Coronary artery (tissue), 2 donors: ENCODE results near the gene NUMA1.

Source experiments
- DNase-seq: peaks from one replicate; pipeline ENCODE4 v3.0.0-alpha.2; 2017; ENCODE audit warnings: low spot score
- H3K27ac ChIP-seq, 2 donors: fragments of 200-600 bp; sonication (generic); one replicate each; pipeline ENCODE4 v1.5.1; 2016 to 2019
- H3K4me3 ChIP-seq: fragments of 200-600 bp; sonication (generic); 2 replicates; pipeline ENCODE4 v1.5.1; 2016; ENCODE audit warnings: mild to moderate bottlenecking, moderate library complexity
- CTCF ChIP-seq: fragments of 200-600 bp; sonication (generic); IDR thresholded peaks from one replicate; pipeline ENCODE4 v1.5.1; 2019; ENCODE audit warnings: antibody characterized with exemption

The NUMA1 gene

GRCh38 chr11:71992136-71992730 lies 88.1 kb downstream of the NUMA1 start:
- no peak for DNase-seq
- no peak overlapping the region for H3K27ac ChIP-seq
- no peak for TF ChIP-seq CTCF
- no peak overlapping the region for H3K4me3 ChIP-seq

- Histone ChIP-seq H3K4me3 (no peak overlapping the region), H3K27ac (no peak overlapping the region)
- no peak for DNase-seq
- no peak for TF ChIP-seq CTCF
These were observed 88.8 kb downstream of the NUMA1 start for GRCh38 chr11:71991494-71991893.

- H3K27ac ChIP-seq: no peak overlapping the region
- no peak for DNase-seq
- TF ChIP-seq CTCF: no peak
- H3K4me3 ChIP-seq: no peak overlapping the region
These were observed 89.6 kb downstream of the NUMA1 start for GRCh38 chr11:71990701-71991100.

- DNase-seq: no peak
- H3K27ac ChIP-seq: peak overlapping the region in 1 of 2 donors; percentile 64
- H3K4me3 ChIP-seq: no peak overlapping the region
- no peak for TF ChIP-seq CTCF
These were observed 92.3 kb downstream of the NUMA1 start for GRCh38 chr11:71988050-71988449.

- no peak for DNase-seq
- TF ChIP-seq CTCF: no peak
- no peak overlapping the region for H3K4me3 ChIP-seq
- peak overlapping the region in 1 of 2 donors; percentile 64 for H3K27ac ChIP-seq
These were observed 92.8 kb downstream of the NUMA1 start for GRCh38 chr11:71987521-71987920.

GRCh38 chr11:71986131-71986530 lies 94.2 kb downstream of the NUMA1 start:
- TF ChIP-seq CTCF: no peak
- Histone ChIP-seq H3K4me3 (no peak overlapping the region), H3K27ac (no peak overlapping the region)
- DNase-seq: no peak

- TF ChIP-seq CTCF: no peak
- Histone ChIP-seq H3K4me3 (no peak overlapping the region), H3K27ac (no peak overlapping the region)
- DNase-seq: no peak
These were observed 100.7 kb downstream of the NUMA1 start for GRCh38 chr11:71979602-71980001.
